Measurements from ENCODE around the gene GRM1.

Gene GRM1

GRCh38 chr6:146367061-146367460 is 338.2 kb downstream of the GRM1 start:
- Histone ChIP-seq H3K36me3 (replicated peaks) (no peaks in the 10 kb centered on the region), H3K27me3 (ENCODE audit: low read depth) (no peaks in the 10 kb centered on the region), H3K4me3 (no peak overlapping the region), H3K4me1 (no peaks in the 10 kb centered on the region), H3K9me3 (no peaks in the 10 kb centered on the region)
- no peak for DNase-seq (ENCODE audit: low spot score in 2 of 2)
- in situ Hi-C loops (cut with MboI; ENCODE audit: low sequenced_read_pairs) = no loop called here

GRCh38 chr6:146369866-146370265 is 341.0 kb downstream of the GRM1 start:
- in situ Hi-C loops (cut with MboI; ENCODE audit: low sequenced_read_pairs) = no loop called here
- no peak for DNase-seq (ENCODE audit: low spot score in 2 of 2)
- Histone ChIP-seq H3K36me3 (replicated peaks) (no peaks in the 10 kb centered on the region), H3K9me3 (no peaks in the 10 kb centered on the region), H3K4me3 (no peak overlapping the region), H3K27me3 (ENCODE audit: low read depth) (no peaks in the 10 kb centered on the region), H3K4me1 (no peaks in the 10 kb centered on the region)

DNA sequence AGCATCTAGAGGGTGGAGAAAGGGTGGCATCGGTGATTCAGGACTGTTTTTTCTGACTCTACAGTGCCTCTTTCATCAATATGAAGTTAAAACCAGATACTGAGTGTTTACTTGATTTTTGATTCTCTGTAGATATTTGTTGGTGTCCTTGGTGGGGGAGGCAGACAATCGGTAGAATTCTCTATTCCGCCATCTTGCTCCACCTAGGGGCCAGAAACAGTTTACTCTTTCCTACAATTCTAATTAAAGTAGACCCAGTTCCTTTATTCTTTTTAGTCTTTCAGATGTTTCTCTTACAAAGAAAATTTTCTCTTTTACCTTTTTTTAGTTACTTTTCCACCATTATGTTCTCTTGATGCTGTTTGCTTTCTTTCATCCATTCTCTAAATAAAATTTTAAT is 352.6 kb downstream of the GRM1 start:
- no peaks in the 10 kb centered on the region for H3K4me1 ChIP-seq
- H3K9me3 ChIP-seq = no peaks in the 10 kb centered on the region
- H3K36me3 ChIP-seq (replicated peaks) = no peaks in the 10 kb centered on the region
- no peaks in the 10 kb centered on the region for H3K27me3 ChIP-seq (ENCODE audit: low read depth)
- DNase-seq (ENCODE audit: low spot score in 2 of 2) = no peak
- H3K4me3 ChIP-seq = no peak overlapping the region
- in situ Hi-C loops (cut with MboI; ENCODE audit: low sequenced_read_pairs) = no loop called here

- in situ Hi-C loops (cut with MboI; ENCODE audit: low sequenced_read_pairs) = no loop called here
- no peak for DNase-seq (ENCODE audit: low spot score in 2 of 2)
- Histone ChIP-seq H3K4me3 (no peak overlapping the region), H3K27me3 (ENCODE audit: low read depth) (no peaks in the 10 kb centered on the region), H3K9me3 (no peaks in the 10 kb centered on the region), H3K4me1 (no peaks in the 10 kb centered on the region), H3K36me3 (replicated peaks) (no peaks in the 10 kb centered on the region)
Measured at GRCh38 chr6:146388736-146389364, 360.0 kb downstream of the GRM1 start.

- no peak for DNase-seq (ENCODE audit: low spot score in 2 of 2)
- H3K4me1 ChIP-seq = no peaks in the 10 kb centered on the region
- no peaks in the 10 kb centered on the region for H3K36me3 ChIP-seq (replicated peaks)
- no peak overlapping the region for H3K4me3 ChIP-seq
- no peaks in the 10 kb centered on the region for H3K27me3 ChIP-seq (ENCODE audit: low read depth)
- in situ Hi-C loops (cut with MboI; ENCODE audit: low sequenced_read_pairs) = no loop called here
- H3K9me3 ChIP-seq = no peaks in the 10 kb centered on the region
Measured at GRCh38 chr6:146389740-146390139, 360.9 kb downstream of the GRM1 start.

DNA sequence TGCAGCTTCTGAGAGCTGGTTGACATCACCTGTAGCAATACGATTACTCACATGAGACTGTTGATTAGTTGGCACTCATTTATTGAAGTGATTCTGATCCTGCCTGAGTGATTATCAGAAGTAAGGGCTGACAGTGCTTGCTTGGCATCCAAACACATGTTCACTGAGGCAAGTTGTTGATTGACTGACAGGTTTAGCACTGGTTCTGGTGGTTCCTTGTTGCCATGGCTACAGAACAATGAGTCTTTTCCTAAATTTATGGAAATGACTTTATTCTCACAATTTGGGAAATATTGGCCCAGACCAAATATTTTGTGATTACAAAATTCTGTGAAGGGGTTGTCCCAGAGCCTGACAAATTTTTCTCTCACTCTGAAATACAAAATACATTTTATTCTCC is 368.8 kb downstream of the GRM1 start:
- Histone ChIP-seq H3K4me3 (no peak overlapping the region), H3K4me1 (no peaks in the 10 kb centered on the region), H3K27me3 (ENCODE audit: low read depth) (no peaks in the 10 kb centered on the region), H3K36me3 (replicated peaks) (no peaks in the 10 kb centered on the region), H3K9me3 (no peaks in the 10 kb centered on the region)
- in situ Hi-C loops (cut with MboI; ENCODE audit: low sequenced_read_pairs) = no loop called here
- DNase-seq (ENCODE audit: low spot score in 2 of 2) = no peak

DNA sequence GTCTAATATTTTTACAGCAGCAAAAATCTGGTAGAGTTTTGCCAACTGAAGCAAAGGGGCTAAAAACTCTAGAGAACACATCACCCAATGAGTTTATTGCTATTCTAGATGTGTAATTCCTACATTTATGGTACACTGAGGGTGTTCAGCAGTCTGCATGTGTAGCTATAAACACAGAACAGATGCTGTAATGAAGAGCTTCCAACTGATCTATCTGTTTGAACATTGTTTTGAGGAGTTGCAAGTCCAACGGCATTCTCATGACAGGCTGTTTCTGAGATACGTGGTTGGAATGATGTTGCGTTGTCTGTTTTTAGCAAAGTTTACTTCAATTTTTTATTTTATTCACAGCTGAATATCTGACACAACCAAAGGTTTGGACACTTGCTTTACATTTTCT is 373.6 kb downstream of the GRM1 start:
- in situ Hi-C loops (cut with MboI; ENCODE audit: low sequenced_read_pairs) = no loop called here
- Histone ChIP-seq H3K27me3 (ENCODE audit: low read depth) (no peaks in the 10 kb centered on the region), H3K9me3 (no peaks in the 10 kb centered on the region), H3K4me3 (no peak overlapping the region), H3K4me1 (no peaks in the 10 kb centered on the region), H3K36me3 (replicated peaks) (no peaks in the 10 kb centered on the region)
- DNase-seq (ENCODE audit: low spot score in 2 of 2) = no peak

DNA sequence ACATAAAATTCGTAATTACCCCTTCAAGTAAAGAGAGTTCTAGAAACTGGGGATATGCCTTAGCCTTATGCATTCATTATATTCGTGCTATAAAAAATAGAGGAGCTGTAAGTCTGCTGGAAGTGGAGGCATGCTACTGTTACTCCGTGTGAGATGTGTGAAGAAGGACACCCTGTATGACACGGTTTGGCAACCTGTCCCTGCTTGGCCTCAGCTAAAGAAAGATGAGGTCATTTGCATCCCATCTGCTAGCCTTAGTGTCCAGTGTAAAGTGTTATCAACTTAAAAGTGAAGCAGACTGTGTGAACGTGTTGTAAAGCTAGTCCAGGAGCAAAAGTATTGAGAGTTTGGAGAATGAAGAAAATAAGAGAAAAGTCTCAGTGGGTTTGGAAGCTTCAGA is 379.7 kb downstream of the GRM1 start:
- Histone ChIP-seq H3K9me3 (no peaks in the 10 kb centered on the region), H3K4me3 (no peak overlapping the region), H3K4me1 (no peaks in the 10 kb centered on the region), H3K27me3 (ENCODE audit: low read depth) (no peaks in the 10 kb centered on the region), H3K36me3 (replicated peaks) (no peaks in the 10 kb centered on the region)
- DNase-seq (ENCODE audit: low spot score in 2 of 2) = no peak
- in situ Hi-C loops (cut with MboI; ENCODE audit: low sequenced_read_pairs) = no loop called here

- no peak for DNase-seq (ENCODE audit: low spot score in 2 of 2)
- Histone ChIP-seq H3K4me3 (no peak overlapping the region), H3K36me3 (replicated peaks) (no peaks in the 10 kb centered on the region), H3K27me3 (ENCODE audit: low read depth) (no peaks in the 10 kb centered on the region), H3K4me1 (no peaks in the 10 kb centered on the region), H3K9me3 (no peaks in the 10 kb centered on the region)
- in situ Hi-C loops (cut with MboI; ENCODE audit: low sequenced_read_pairs) = no loop called here
Measured at GRCh38 chr6:146410851-146411595, 382.2 kb downstream of the GRM1 start.

GRCh38 chr6:146419576-146419975 is 390.7 kb downstream of the GRM1 start:
- Histone ChIP-seq H3K9me3 (no peaks in the 10 kb centered on the region), H3K36me3 (replicated peaks) (no peaks in the 10 kb centered on the region), H3K4me3 (no peak overlapping the region), H3K27me3 (ENCODE audit: low read depth) (no peaks in the 10 kb centered on the region), H3K4me1 (no peaks in the 10 kb centered on the region)
- DNase-seq (ENCODE audit: low spot score in 2 of 2) = no peak
- in situ Hi-C loops (cut with MboI; ENCODE audit: low sequenced_read_pairs) = no loop called here

GRCh38 chr6:146420255-146420654 is 391.4 kb downstream of the GRM1 start:
- in situ Hi-C loops (cut with MboI; ENCODE audit: low sequenced_read_pairs) = no loop called here
- H3K27me3 ChIP-seq (ENCODE audit: low read depth) = no peaks in the 10 kb centered on the region
- H3K4me1 ChIP-seq = no peaks in the 10 kb centered on the region
- H3K9me3 ChIP-seq = no peaks in the 10 kb centered on the region
- no peaks in the 10 kb centered on the region for H3K36me3 ChIP-seq (replicated peaks)
- no peak for DNase-seq (ENCODE audit: low spot score in 2 of 2)
- no peak overlapping the region for H3K4me3 ChIP-seq

GRCh38 chr6:146422789-146423375 is 394.0 kb downstream of the GRM1 start:
- in situ Hi-C loops (cut with MboI; ENCODE audit: low sequenced_read_pairs) = no loop called here
- no peak overlapping the region for H3K4me3 ChIP-seq

GRCh38 chr6:146423452-146423851 is 394.6 kb downstream of the GRM1 start:
- in situ Hi-C loops (cut with MboI; ENCODE audit: low sequenced_read_pairs) = no loop called here
- H3K4me3 ChIP-seq = no peak overlapping the region
- no peaks in the 10 kb centered on the region for H3K27me3 ChIP-seq (ENCODE audit: low read depth)
- DNase-seq (ENCODE audit: low spot score in 2 of 2) = no peak
- H3K4me1 ChIP-seq = no peaks in the 10 kb centered on the region
- H3K36me3 ChIP-seq (replicated peaks) = no peaks in the 10 kb centered on the region
- H3K9me3 ChIP-seq = no peaks in the 10 kb centered on the region

More at GRCh38 chr6:146422789-146423375, 394.0 kb downstream of the GRM1 start:
- no peaks in the 10 kb centered on the region for H3K27me3 ChIP-seq (ENCODE audit: low read depth)
- H3K9me3 ChIP-seq = no peaks in the 10 kb centered on the region
- DNase-seq (ENCODE audit: low spot score in 2 of 2) = no peak
- no peaks in the 10 kb centered on the region for H3K4me1 ChIP-seq
- no peaks in the 10 kb centered on the region for H3K36me3 ChIP-seq (replicated peaks)

- Histone ChIP-seq H3K4me1 (no peaks in the 10 kb centered on the region), H3K4me3 (no peak overlapping the region), H3K27me3 (ENCODE audit: low read depth) (no peaks in the 10 kb centered on the region), H3K36me3 (replicated peaks) (no peaks in the 10 kb centered on the region), H3K9me3 (no peaks in the 10 kb centered on the region)
- DNase-seq (ENCODE audit: low spot score in 2 of 2) = no peak
- in situ Hi-C loops (cut with MboI; ENCODE audit: low sequenced_read_pairs) = no loop called here
Measured at GRCh38 chr6:146426516-146426915, 397.7 kb downstream of the GRM1 start.
